Measurements from ENCODE around the gene FURIN.

- no peak for TF ChIP-seq GATA2 (IDR thresholded peaks at IDR 0.05; ENCODE audit: low read depth, low read length)
- TF ChIP-seq GATA3 (IDR thresholded peaks at IDR 0.05; ENCODE audit: low read depth, low read length): no peak
Observed at GRCh38 chr15:90921887-90922286, 53.5 kb downstream of the FURIN start.

All from SH-SY5Y (cell line).